Measurements from ENCODE around the gene HOXD3. TPM values are rescaled to one million over a fixed set of nuclear protein-coding genes. Genes with fewer than 3 reads are reported as not detected.

The HOXD3 gene
- total and polyA plus RNA-seq, 2 experiments from 2014 or later, result not detected

- Mint-ChIP-seq H3K4me3 (peak overlapping the region; percentile 64), H3K27ac (no peak overlapping the region)
- no peak for TF ChIP-seq CTCF (conservative IDR thresholded peaks at IDR 0.05; ENCODE audit: low read depth in 2 of 2)
- TF ChIP-seq EZH2phosphoT487 (IDR thresholded peaks at IDR 0.05; ENCODE audit: unreplicated experiment), result peak; percentile 12
- TF ChIP-seq EZH2 (IDR thresholded peaks at IDR 0.05; ENCODE audit: low read depth, unreplicated experiment), result peak; percentile 50
Observed at GRCh38 chr2:176122052-176122682, 34.9 kb upstream of the HOXD3 start.

GRCh38 chr2:176122683-176123410 lies 34.3 kb upstream of the HOXD3 start, which contains the start of gene HOXD9:
HOXD9 (plus strand) TSS chr2:176122719; CDS start chr2:176122769, 50 bp downstream.
- peaks cover 100% of the 10 kb centered on the region for H3K27me3 ChIP-seq (ENCODE audit: insufficient read depth)
- peaks cover 3% of the 10 kb centered on the region; the same call in 1 of the 3 replicates for H3K36me3 Mint-ChIP-seq (ENCODE audit: low read depth)
- no peaks in the 10 kb centered on the region for H3K36me3 ChIP-seq (ENCODE audit: insufficient read depth)
- peak within 1 kb of the TSS; percentile 76 for H3K4me2 ChIP-seq
- H3F3A ChIP-seq (replicated peaks; ENCODE audit: low read depth), result peaks cover 40% of the 10 kb centered on the region; the same call in 1 of the 2 replicates
- H3K9me3 Mint-ChIP-seq, result peaks cover 12% of the 10 kb centered on the region; the same call in 2 of the 3 replicates
- DNase-seq (ENCODE audit: low spot score) (no peak), ATAC-seq (peak; percentile 51)
- H3K27ac Mint-ChIP-seq, result no peak within 1 kb of the TSS
- H3K9me2 ChIP-seq (ENCODE audit: insufficient read depth), result no peaks in the 10 kb centered on the region
- peaks cover 31% of the 10 kb centered on the region for H4K20me1 ChIP-seq (replicated peaks; ENCODE audit: insufficient read depth)
- H3K27ac ChIP-seq (ENCODE audit: low read depth), result no peak within 1 kb of the TSS
- H3K79me2 ChIP-seq (replicated peaks; ENCODE audit: insufficient read depth), result no peaks in the 10 kb centered on the region
- H3K4me3 Mint-ChIP-seq, result peak within 1 kb of the TSS; percentile 64
- peaks cover 14% of the 10 kb centered on the region for H3K4me1 Mint-ChIP-seq
- H3K4me3 ChIP-seq, result peak within 1 kb of the TSS; percentile 53
- peak within 1 kb of the TSS; percentile 66; the same call in 1 of the 2 replicates for H2AFZ ChIP-seq
- H3K4me1 ChIP-seq (ENCODE audit: insufficient read depth), result peaks cover 13% of the 10 kb centered on the region
- H3K27me3 Mint-ChIP-seq (ENCODE audit: insufficient read depth, low read depth, poor library complexity), result peaks cover 99% of the 10 kb centered on the region
- TF ChIP-seq ZNF114 (CRISPR knock-in tag; IDR thresholded peaks at IDR 0.05) (no peak), POLR2AphosphoS5 (IDR thresholded peaks at IDR 0.05; ENCODE audit: low read depth) (no peak), CREB1 (CRISPR knock-in tag; IDR thresholded peaks at IDR 0.05; ENCODE audit: low read depth) (no peak), ZNF331 (CRISPR knock-in tag; IDR thresholded peaks at IDR 0.05; ENCODE audit: low read depth) (no peak), EZH2phosphoT487 (IDR thresholded peaks at IDR 0.05; ENCODE audit: unreplicated experiment) (peak; percentile 88), ETS1 (IDR thresholded peaks at IDR 0.05) (no peak), REST (IDR thresholded peaks at IDR 0.05; ENCODE audit: unreplicated experiment) (no peak), STAT1 (IDR thresholded peaks at IDR 0.05; ENCODE audit: unreplicated experiment) (no peak)

More at GRCh38 chr2:176122052-176122682, 34.9 kb upstream of the HOXD3 start:
- peaks cover 100% of the 10 kb centered on the region for H3K27me3 ChIP-seq (ENCODE audit: insufficient read depth)
- peaks cover 16% of the 10 kb centered on the region for H3K9me3 Mint-ChIP-seq
- no peak for DNase-seq (ENCODE audit: low spot score)
- H3F3A ChIP-seq (replicated peaks; ENCODE audit: low read depth), result peaks cover 38% of the 10 kb centered on the region; the same call in 1 of the 2 replicates
- H3K36me3 ChIP-seq (ENCODE audit: insufficient read depth), result no peaks in the 10 kb centered on the region
- peaks cover 31% of the 10 kb centered on the region for H4K20me1 ChIP-seq (replicated peaks; ENCODE audit: insufficient read depth)
- H3K4me1 Mint-ChIP-seq, result peaks cover 12% of the 10 kb centered on the region
- peak; percentile 29 for ATAC-seq
- H3K4me1 ChIP-seq (ENCODE audit: insufficient read depth), result peaks cover 13% of the 10 kb centered on the region
- H3K79me2 ChIP-seq (replicated peaks; ENCODE audit: insufficient read depth), result no peaks in the 10 kb centered on the region
- H3K27me3 Mint-ChIP-seq (ENCODE audit: insufficient read depth, low read depth, poor library complexity), result peaks cover 99% of the 10 kb centered on the region
- no peak overlapping the region for H3K27ac ChIP-seq (ENCODE audit: low read depth)
- H3K36me3 Mint-ChIP-seq (ENCODE audit: low read depth), result peaks cover 3% of the 10 kb centered on the region; the same call in 1 of the 3 replicates
- peak overlapping the region; percentile 76 for H3K4me2 ChIP-seq
- no peaks in the 10 kb centered on the region for H3K9me2 ChIP-seq (ENCODE audit: insufficient read depth)
- peak overlapping the region; percentile 66; the same call in 1 of the 2 replicates for H2AFZ ChIP-seq
- peak overlapping the region; percentile 53 for H3K4me3 ChIP-seq
